ENCODE data around the gene KPTN. TPM values are rescaled to one million over a fixed set of nuclear protein-coding genes. Genes with fewer than 3 reads are reported as not detected.

Gene KPTN
- total and polyA plus RNA-seq, 2 experiments from 2014 or later: 10.4 to 20.6 TPM

GRCh38 chr19:47464675-47465419, 19.2 kb downstream of the KPTN start:
- Histone ChIP-seq H3K27ac (no peak overlapping the region), H3K9me3 (ENCODE audit: low read depth) (no peaks in the 10 kb centered on the region), H3K36me3 (no peaks in the 10 kb centered on the region), H3K4me3 (no peak overlapping the region), H3K4me1 (ENCODE audit: low read depth) (no peaks in the 10 kb centered on the region), H3K27me3 (peaks cover under 1% of the 10 kb centered on the region)
- no peak for DNase-seq (ENCODE audit: low read depth in 1 of 2, low spot score in 1 of 2)
- no peak for TF ChIP-seq CTCF (IDR thresholded peaks at IDR 0.05; ENCODE audit: low read depth, low read length)

GRCh38 chr19:47461876-47462275, 22.1 kb downstream of the KPTN start:
- no peak for TF ChIP-seq CTCF (IDR thresholded peaks at IDR 0.05; ENCODE audit: low read depth, low read length)
- H3K27me3 ChIP-seq: peaks cover 28% of the 10 kb centered on the region
- no peak overlapping the region for H3K27ac ChIP-seq
- DNase-seq (ENCODE audit: low read depth in 1 of 2, low spot score in 1 of 2): no peak
- no peaks in the 10 kb centered on the region for H3K36me3 ChIP-seq
- no peaks in the 10 kb centered on the region for H3K4me1 ChIP-seq (ENCODE audit: low read depth)
- no peaks in the 10 kb centered on the region for H3K9me3 ChIP-seq (ENCODE audit: low read depth)
- no peak overlapping the region for H3K4me3 ChIP-seq

- Histone ChIP-seq H3K4me3 (no peak overlapping the region), H3K27ac (no peak overlapping the region), H3K27me3 (peaks cover 28% of the 10 kb centered on the region), H3K9me3 (ENCODE audit: low read depth) (no peaks in the 10 kb centered on the region), H3K36me3 (no peaks in the 10 kb centered on the region), H3K4me1 (ENCODE audit: low read depth) (no peaks in the 10 kb centered on the region)
- TF ChIP-seq CTCF (IDR thresholded peaks at IDR 0.05; ENCODE audit: low read depth, low read length): no peak
- no peak for DNase-seq (ENCODE audit: low read depth in 1 of 2, low spot score in 1 of 2)
Measured at GRCh38 chr19:47459477-47459876, 24.5 kb downstream of the KPTN start.

GRCh38 chr19:47458672-47459071, 25.3 kb downstream of the KPTN start:
- Histone ChIP-seq H3K4me1 (ENCODE audit: low read depth) (no peaks in the 10 kb centered on the region), H3K9me3 (ENCODE audit: low read depth) (no peaks in the 10 kb centered on the region), H3K4me3 (no peak overlapping the region), H3K36me3 (no peaks in the 10 kb centered on the region), H3K27ac (no peak overlapping the region), H3K27me3 (peaks cover 28% of the 10 kb centered on the region)
- TF ChIP-seq CTCF (IDR thresholded peaks at IDR 0.05; ENCODE audit: low read depth, low read length): no peak
- no peak for DNase-seq (ENCODE audit: low read depth in 1 of 2, low spot score in 1 of 2)

GRCh38 chr19:47456721-47457474, 27.1 kb downstream of the KPTN start:
- DNase-seq (ENCODE audit: low read depth in 1 of 2, low spot score in 1 of 2): no peak
- Histone ChIP-seq H3K4me3 (no peak overlapping the region), H3K36me3 (no peaks in the 10 kb centered on the region), H3K27ac (no peak overlapping the region), H3K4me1 (ENCODE audit: low read depth) (no peaks in the 10 kb centered on the region), H3K9me3 (ENCODE audit: low read depth) (no peaks in the 10 kb centered on the region), H3K27me3 (peaks cover 28% of the 10 kb centered on the region)
- no peak for TF ChIP-seq CTCF (IDR thresholded peaks at IDR 0.05; ENCODE audit: low read depth, low read length)

All from cardiac muscle cell (in vitro differentiated cells and primary cell).